Thyroid gland (tissue), 4 donors: ENCODE data around the gene CEP170B. TPM values are rescaled to one million over a fixed set of nuclear protein-coding genes. Genes with fewer than 3 reads are reported as not detected.
"Not testable (repeated sequence)": the region's sequence is repeated elsewhere in the genome, so short reads cannot be mapped to it uniquely, and the experiment has no call there.

ENCODE experiments used
- DNase-seq, 2 donors: peaks; one replicate each; pipeline ENCODE4 v3.0.0-alpha.2; 2019
- H3K27ac ChIP-seq, 3 donors: fragments of 200-600 bp; sonication (generic); 1 replicate in 2 of 3; 2 replicates in 1 of 3; pipeline ENCODE4 v1.5.1; 2016 to 2019; ENCODE audit warnings: mild to moderate bottlenecking in 1 of 3, moderate library complexity in 1 of 3
- H3K27me3 ChIP-seq: fragments of 200-600 bp; sonication (generic); one replicate; pipeline ENCODE4 v1.5.1; 2019
- H3K36me3 ChIP-seq, 2 donors: fragments of 200-600 bp; sonication (generic); one replicate each; pipeline ENCODE4 v1.5.1; 2016 to 2019
- H3K4me1 ChIP-seq, 2 donors: fragments of 200-600 bp; sonication (generic); one replicate each; pipeline ENCODE4 v1.5.1; 2017 to 2019
- H3K4me3 ChIP-seq, 3 donors: fragments of 200-600 bp; sonication (generic); replicated peaks in 1 of 3; 1 replicate in 2 of 3; 2 replicates in 1 of 3; pipeline ENCODE4 v1.5.1; 2016; ENCODE audit warnings: mild to moderate bottlenecking in 1 of 3
- H3K9me3 ChIP-seq: fragments of 200-600 bp; sonication (generic); one replicate; pipeline ENCODE4 v1.5.1; 2017
- POLR2A ChIP-seq, 2 donors: fragments of 450-650 bp; IDR thresholded peaks; one replicate each; pipeline ENCODE4 v1.6.1; 2017; ENCODE audit warnings: antibody characterized with exemption in 2 of 2, mild to moderate bottlenecking in 2 of 2, moderate library complexity in 1 of 2
- WGBS, 2 donors: methylation state at CpG; one replicate each; pipeline ENCODE4 v1.1.5; 2017; 5-methylcytosine and 5-hydroxymethylcytosine counted together
- intact Hi-C: fragments of 100-400 bp; cut with DNase I; formaldehyde crosslinking; loops from one replicate; pipeline ENCODE4 v1.15.1; 2023
- total RNA-seq, 4 donors: library from RNA; depleted of rRNA; stranded (reverse); fragments of >200 nt; gene quantifications; one replicate each; pipeline ENCODE4 v1.2.3, GENCODE V29; 2016
- TF ChIP-seq, protein P1 (sequence below), 6 experiments: fragments of 200-600 bp in 3 of 6; fragments of 450-650 bp in 3 of 6; sonication (generic) in 3 of 6; IDR thresholded peaks; one replicate each; pipeline ENCODE4 v1.5.1; 2016 to 2019; ENCODE audit warnings: antibody characterized with exemption in 6 of 6, mild to moderate bottlenecking in 2 of 6, inconsistent platforms in 1 of 6, moderate library complexity in 1 of 6

The CEP170B gene
- total RNA-seq, 4 donors from 2014 or later, result 18.3 to 46.2 (median 27.4) TPM

DNA sequence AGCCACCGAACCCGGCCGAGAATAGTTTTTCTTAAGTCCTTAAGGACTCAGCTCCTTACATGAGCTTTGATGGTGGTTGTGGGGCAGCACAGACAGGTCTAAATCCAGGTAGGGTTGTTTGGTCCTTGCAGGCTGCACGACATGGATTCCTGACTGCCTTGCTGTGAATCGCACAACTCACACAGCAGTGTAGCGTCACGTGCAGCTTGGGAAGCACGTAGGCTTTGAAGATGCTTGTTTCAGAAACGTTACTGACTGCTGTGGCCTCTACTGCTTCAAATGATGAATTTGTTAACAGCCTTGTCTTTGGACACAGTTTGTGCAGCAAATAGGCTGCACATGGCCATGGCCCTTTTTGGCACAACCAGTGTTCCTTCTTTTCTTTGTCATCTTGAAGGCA, 34.3 kb upstream of the CEP170B start:
- no peak overlapping the region for H3K4me3 ChIP-seq
- intact Hi-C loops, result no loop called here

DNA sequence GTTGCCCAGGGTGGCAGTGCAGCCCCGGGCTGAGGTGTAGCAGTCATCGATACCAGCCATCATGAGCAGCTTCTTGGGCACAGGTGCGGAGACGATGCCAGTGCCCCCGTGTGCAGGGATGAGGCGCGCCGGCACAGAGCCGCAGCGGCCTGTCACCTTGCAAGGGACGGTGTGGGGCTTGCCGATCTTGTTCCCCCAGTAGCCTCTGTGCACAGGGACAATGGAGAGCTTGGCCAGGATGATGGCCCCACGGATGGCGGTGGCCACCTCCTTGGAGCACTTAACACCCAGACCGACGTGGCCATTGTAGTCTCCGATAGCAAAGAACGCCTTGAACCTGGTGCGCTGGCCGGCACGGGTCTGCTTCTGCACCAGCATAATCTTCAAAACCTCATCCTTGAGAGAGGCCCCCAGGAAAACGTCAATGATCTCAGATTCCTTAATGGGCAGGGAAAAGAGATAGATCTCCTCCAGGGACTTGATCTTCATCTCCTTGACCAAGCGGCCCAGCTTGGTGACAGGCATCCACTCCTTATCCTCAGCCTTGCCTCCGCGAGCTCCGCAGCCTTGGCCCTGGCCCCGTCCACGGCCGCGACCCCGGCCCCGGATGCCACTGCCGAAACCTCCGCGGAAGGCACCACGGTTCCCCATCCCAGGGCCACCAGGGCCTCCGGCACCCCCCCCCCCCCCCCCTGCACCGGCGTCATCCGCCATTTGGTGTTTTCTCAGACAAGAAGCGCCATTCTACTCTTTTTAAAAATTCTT, 28.7 kb upstream of the CEP170B start:
- intact Hi-C loops, H3K4me1 ChIP-seq, H3K4me3 ChIP-seq, DNase-seq, H3K27me3 ChIP-seq, H3K9me3 ChIP-seq, H3K27ac ChIP-seq, H3K36me3 ChIP-seq: not testable (repeated sequence)
- 94 to 95% methylated on average over 17 to 40 of the region's 41 CpGs for WGBS, 2 donors

More for the DNA sequence above, 34.3 kb upstream of the CEP170B start:
- Histone ChIP-seq H3K27me3 (no peaks in the 10 kb centered on the region), H3K27ac (no peak overlapping the region), H3K36me3 (no peaks in the 10 kb centered on the region), H3K9me3 (no peaks in the 10 kb centered on the region), H3K4me1 (peaks cover 10 to 14% of the 10 kb centered on the region in 2 donors)
- WGBS, 2 donors, result 68 to 71% methylated on average over 9 of the region's 9 CpGs
- no peak for TF ChIP-seq POLR2A (IDR thresholded peaks at IDR 0.05)
- TF ChIP-seq, protein P1, sequence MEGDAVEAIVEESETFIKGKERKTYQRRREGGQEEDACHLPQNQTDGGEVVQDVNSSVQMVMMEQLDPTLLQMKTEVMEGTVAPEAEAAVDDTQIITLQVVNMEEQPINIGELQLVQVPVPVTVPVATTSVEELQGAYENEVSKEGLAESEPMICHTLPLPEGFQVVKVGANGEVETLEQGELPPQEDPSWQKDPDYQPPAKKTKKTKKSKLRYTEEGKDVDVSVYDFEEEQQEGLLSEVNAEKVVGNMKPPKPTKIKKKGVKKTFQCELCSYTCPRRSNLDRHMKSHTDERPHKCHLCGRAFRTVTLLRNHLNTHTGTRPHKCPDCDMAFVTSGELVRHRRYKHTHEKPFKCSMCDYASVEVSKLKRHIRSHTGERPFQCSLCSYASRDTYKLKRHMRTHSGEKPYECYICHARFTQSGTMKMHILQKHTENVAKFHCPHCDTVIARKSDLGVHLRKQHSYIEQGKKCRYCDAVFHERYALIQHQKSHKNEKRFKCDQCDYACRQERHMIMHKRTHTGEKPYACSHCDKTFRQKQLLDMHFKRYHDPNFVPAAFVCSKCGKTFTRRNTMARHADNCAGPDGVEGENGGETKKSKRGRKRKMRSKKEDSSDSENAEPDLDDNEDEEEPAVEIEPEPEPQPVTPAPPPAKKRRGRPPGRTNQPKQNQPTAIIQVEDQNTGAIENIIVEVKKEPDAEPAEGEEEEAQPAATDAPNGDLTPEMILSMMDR (IDR thresholded peaks at IDR 0.05), result no peak
- DNase-seq, result no peak

DNA sequence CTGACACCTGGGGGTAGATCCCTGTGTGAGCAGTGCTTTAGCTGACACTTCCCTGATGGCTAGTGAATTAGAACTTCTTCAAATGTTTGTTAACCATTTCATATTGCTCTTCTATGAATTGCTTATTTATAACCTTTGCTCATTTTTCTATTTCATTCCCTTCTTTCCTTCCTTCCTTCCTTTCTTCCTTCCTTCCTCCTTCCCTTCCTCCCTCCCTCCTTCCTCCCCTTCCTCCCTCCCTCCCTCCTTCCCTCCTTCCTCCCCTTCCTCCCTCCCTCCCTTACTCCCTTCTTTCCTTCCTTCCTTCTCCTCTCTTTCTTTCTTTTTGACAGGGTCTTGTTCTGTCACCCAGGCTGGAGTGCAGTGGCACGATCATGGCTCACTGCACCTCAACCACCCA, 23.3 kb upstream of the CEP170B start:
- no peak for DNase-seq
- H3K27ac ChIP-seq, result no peak overlapping the region

DNA sequence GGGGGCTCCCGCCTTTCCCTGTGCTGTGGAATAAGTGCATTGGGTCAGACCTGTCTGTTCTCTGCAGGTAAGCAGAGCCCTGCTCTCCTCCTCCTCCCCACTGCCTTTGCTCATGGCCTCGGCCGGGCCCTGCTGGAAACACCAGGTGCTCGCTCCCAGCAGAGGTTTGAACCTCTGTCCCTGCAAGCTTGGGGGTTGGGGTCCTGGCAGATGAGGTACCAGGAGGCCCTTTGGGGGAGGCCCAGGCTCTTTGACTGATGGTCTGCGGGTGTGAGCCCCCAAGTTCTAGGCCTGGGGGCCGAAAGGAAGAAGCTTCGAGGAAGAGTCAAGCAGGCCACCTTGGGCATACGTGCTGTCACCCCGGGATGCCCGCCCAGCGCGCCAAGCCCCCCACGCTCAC, 22.1 kb upstream of the CEP170B start:
- no peak for DNase-seq
- no peak for TF ChIP-seq POLR2A (IDR thresholded peaks at IDR 0.05)
- Histone ChIP-seq H3K27me3 (no peaks in the 10 kb centered on the region), H3K36me3 (no peaks in the 10 kb centered on the region), H3K27ac (no peak overlapping the region), H3K9me3 (no peaks in the 10 kb centered on the region), H3K4me1 (peaks cover 13 to 16% of the 10 kb centered on the region in 2 donors), H3K4me3 (no peak overlapping the region)
- intact Hi-C loops, result no loop called here
- 62 to 85% methylated on average over 6 to 8 of the region's 13 CpGs for WGBS, 2 donors

More for the DNA sequence above, 23.3 kb upstream of the CEP170B start:
- 80 to 81% methylated on average over 1 of the region's 1 CpG for WGBS, 2 donors
- no peaks in the 10 kb centered on the region for H3K36me3 ChIP-seq
- H3K9me3 ChIP-seq, result no peaks in the 10 kb centered on the region
- TF ChIP-seq POLR2A (IDR thresholded peaks at IDR 0.05), result no peak
- TF ChIP-seq, protein P1 (IDR thresholded peaks at IDR 0.05), result no peak
- H3K4me1 ChIP-seq, result peaks cover 13 to 16% of the 10 kb centered on the region in 2 donors
- no peaks in the 10 kb centered on the region for H3K27me3 ChIP-seq
- no peak overlapping the region for H3K4me3 ChIP-seq
- intact Hi-C loops, result no loop called here

DNA sequence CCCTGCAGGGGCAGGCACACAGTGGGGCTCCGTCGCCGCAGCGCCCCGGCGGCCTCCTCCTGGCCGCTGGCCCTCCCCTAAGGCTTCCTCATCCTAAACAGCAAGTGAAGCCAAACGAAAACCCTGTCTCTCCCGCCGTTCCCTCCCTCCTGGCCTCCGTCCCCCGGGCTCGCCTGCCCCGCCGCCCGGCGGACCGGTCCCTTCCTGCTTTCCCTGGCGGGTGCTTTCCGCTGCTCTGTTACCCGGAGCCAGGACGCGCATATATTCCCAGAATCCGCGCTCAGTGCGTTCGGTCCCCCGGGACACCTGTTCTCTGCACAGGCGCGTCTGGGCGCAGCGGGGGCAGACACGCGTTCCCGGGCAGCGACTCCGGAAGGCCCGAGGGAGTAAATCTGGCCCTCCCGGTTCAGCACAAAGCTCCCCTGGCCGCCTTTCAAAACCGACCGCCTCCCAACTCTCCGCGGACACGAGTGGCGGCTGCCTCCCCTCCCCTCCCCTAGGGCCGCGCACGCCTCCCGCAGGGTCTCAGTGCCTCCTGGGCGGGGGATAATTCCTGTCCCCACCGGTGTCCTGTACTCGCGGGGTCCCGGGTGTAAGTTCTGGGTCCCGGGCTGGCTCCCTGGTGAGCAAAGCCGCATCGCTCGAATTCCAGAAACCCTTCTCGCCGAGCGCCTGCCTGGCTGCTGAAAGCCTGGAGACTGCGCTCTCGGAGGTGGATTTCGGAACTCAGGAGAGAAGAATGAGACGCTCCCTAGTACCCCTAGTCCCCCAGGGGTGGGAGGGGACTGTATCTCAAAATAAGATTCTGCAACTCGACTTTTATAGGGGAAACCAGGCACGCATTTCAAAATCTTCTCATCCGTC, 21.4 kb upstream of the CEP170B start:
- Histone ChIP-seq H3K4me1 (peaks cover 13 to 16% of the 10 kb centered on the region in 2 donors), H3K27ac (no peak overlapping the region), H3K36me3 (no peaks in the 10 kb centered on the region), H3K9me3 (no peaks in the 10 kb centered on the region), H3K4me3 (peak overlapping the region in 1 of 3 donors; percentile 30), H3K27me3 (no peaks in the 10 kb centered on the region)
- 1 to 7% methylated on average over 30 to 36 of the region's 69 CpGs for WGBS, 2 donors
- intact Hi-C loops, result no loop called here
- DNase-seq, result peak; percentile 36 to 48
- TF ChIP-seq, protein P1 (IDR thresholded peaks at IDR 0.05), result no peak
- no peak for TF ChIP-seq POLR2A (IDR thresholded peaks at IDR 0.05)
